Lower lobe of right lung (tissue), 2 donors: Measurements from ENCODE around the gene RAVER2. TPM values are rescaled to one million over a fixed set of nuclear protein-coding genes. Genes with fewer than 3 reads are reported as not detected.
A peak's percentile ranks its signal among the peaks of the same experiment; 100 is the strongest.

Experiments
- ATAC-seq, 2 donors: fragments of 200-7000 bp; cut with Tn5 transposase; one replicate each; pipeline ENCODE4 v1.9.1; 2020 to 2022; ENCODE audit warnings: mild to moderate bottlenecking in 2 of 2, moderate library complexity in 2 of 2
- DNase-seq: peaks from one replicate; pipeline ENCODE4 v3.0.0-alpha.2; 2020
- H3K27ac ChIP-seq: fragments of 200-600 bp; one replicate; pipeline ENCODE4 v1.8.0; 2022
- H3K27me3 ChIP-seq: fragments of 200-600 bp; one replicate; pipeline ENCODE4 v1.8.0; 2022; ENCODE audit warnings: low read depth
- H3K36me3 ChIP-seq: fragments of 200-600 bp; one replicate; pipeline ENCODE4 v1.8.0; 2022; ENCODE audit warnings: mild to moderate bottlenecking
- H3K4me1 ChIP-seq: fragments of 200-600 bp; one replicate; pipeline ENCODE4 v1.8.0; 2022
- H3K4me3 ChIP-seq: fragments of 200-600 bp; one replicate; pipeline ENCODE4 v1.8.0; 2022; ENCODE audit warnings: mild to moderate bottlenecking
- H3K9me3 ChIP-seq: fragments of 200-600 bp; one replicate; pipeline ENCODE4 v1.8.0; 2022
- intact Hi-C: fragments of 100-400 bp; cut with DNase I; formaldehyde crosslinking; loops from one replicate; pipeline ENCODE4 v1.11.0; 2022
- total RNA-seq: library from RNA; stranded (reverse); fragmentation: NEBNext Ultra II Directional; extraction: Animal tissue kit (Norgen Biotek cat#: 25700); gene quantifications from one replicate; pipeline ENCODE4 v1.2.1, GENCODE V29; 2021
- TF ChIP-seq, protein P1 (sequence below): fragments of 200-600 bp; IDR thresholded peaks from one replicate; pipeline ENCODE4 v1.8.0; 2022; ENCODE audit warnings: antibody characterized with exemption, mild to moderate bottlenecking
- donor health status: DM: no; HTN: yes; CAD: no; lungs with severe emphysema.

RAVER2 gene
- total RNA-seq, 1 donor from 2014 or later: 12.0 TPM

DNA sequence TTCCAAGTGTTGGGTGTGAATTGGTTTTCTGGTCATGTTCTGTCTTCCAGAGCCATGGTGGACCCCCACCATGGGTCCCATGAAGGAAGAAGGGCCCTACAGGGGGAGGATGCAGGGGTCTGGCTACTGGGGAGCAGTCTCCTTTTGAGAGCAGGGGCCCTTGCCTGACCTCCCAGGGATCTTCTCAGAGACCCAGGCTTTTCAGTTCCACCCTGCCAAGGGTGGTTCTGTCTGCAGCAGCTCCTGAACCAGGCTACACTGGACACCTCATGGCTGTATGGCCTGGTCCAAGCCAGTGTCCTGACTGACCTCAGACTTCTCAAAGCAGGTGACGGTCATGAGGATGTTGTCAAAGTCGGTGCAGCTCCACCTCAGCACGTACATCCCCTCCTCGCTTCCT is 112.5 kb downstream of the RAVER2 start:
- Histone ChIP-seq H3K4me1 (peaks cover 14% of the 10 kb centered on the region), H3K36me3 (peaks cover 93% of the 10 kb centered on the region), H3K27me3 (no peaks in the 10 kb centered on the region), H3K4me3 (no peak overlapping the region), H3K27ac (no peak overlapping the region), H3K9me3 (no peaks in the 10 kb centered on the region)
- TF ChIP-seq, protein P1, sequence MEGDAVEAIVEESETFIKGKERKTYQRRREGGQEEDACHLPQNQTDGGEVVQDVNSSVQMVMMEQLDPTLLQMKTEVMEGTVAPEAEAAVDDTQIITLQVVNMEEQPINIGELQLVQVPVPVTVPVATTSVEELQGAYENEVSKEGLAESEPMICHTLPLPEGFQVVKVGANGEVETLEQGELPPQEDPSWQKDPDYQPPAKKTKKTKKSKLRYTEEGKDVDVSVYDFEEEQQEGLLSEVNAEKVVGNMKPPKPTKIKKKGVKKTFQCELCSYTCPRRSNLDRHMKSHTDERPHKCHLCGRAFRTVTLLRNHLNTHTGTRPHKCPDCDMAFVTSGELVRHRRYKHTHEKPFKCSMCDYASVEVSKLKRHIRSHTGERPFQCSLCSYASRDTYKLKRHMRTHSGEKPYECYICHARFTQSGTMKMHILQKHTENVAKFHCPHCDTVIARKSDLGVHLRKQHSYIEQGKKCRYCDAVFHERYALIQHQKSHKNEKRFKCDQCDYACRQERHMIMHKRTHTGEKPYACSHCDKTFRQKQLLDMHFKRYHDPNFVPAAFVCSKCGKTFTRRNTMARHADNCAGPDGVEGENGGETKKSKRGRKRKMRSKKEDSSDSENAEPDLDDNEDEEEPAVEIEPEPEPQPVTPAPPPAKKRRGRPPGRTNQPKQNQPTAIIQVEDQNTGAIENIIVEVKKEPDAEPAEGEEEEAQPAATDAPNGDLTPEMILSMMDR: no peak
- DNase-seq (no peak), ATAC-seq (no peak)
- intact Hi-C loops: no loop called here

DNA sequence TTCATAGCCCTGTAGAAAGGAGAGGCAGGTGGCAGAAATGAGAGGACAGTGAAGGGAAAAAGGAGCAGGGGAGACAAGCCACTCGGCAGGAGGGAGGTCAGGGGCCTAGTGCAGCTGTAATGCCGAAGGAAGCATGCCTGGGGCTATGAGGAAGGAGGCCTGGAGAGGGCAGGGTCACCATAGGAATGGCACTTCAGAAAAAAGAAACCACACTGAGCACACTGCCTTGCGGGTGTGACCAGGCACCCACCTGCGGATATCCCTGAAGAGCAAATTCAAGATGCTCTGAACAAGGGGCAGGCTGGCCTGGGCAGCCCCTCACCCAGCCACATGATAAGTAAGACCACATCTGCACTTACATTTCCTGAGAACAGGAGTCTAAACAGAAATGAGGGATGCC is 116.7 kb downstream of the RAVER2 start:
- H3K27me3 ChIP-seq: no peaks in the 10 kb centered on the region
- TF ChIP-seq, protein P1: peak; percentile 34
- intact Hi-C loops: no loop called here
- H3K36me3 ChIP-seq: peaks cover 78% of the 10 kb centered on the region
- DNase-seq (no peak), ATAC-seq (peak; percentile 66 to 83)
- no peak overlapping the region for H3K27ac ChIP-seq
- H3K4me3 ChIP-seq: no peak overlapping the region
- peaks cover 38% of the 10 kb centered on the region for H3K4me1 ChIP-seq
- H3K9me3 ChIP-seq: no peaks in the 10 kb centered on the region

DNA sequence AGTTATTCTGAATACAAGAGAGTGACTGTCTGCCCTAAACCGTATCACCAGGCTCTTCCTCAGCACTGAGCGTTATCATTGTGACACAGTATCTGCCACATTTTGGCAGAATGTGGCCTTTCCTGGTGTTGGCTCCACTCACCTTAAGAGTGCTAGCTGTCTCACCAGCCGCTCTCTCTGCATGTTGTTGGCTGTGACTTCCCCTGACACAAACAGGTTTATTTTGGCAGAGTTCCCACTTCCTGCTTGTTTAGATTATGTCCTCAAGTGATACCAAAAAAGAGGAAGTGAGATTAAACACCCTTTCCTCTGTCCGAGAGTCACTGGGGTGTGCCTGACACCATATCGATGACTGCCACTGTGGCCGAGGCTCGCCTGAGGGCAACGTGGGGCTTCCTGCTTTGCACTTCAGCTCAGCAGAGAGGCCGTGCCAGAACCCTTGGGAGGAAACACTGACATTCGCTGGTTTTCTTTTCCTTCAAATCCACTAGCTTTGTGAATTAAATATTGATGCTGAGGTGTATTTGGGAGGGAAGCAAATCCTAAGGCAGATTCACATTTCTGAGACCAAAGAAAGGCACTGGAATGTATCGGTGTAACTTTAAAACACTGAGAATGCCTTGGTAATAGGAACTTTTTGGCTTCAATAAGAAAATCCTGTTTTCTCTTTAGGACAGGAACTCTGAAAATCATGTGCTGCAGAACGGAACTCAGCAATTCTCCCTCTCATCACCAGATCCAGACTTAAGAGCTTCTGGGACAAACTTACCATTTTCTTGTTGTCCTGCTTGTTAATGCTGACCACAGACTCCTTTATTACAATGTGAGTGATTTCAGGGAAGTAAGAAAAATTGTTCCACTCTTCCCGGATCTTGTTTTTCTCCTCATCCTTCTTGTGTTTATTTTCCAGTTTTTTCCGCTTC is 119.4 kb downstream of the RAVER2 start:
- peak; percentile 81 for DNase-seq

DNA sequence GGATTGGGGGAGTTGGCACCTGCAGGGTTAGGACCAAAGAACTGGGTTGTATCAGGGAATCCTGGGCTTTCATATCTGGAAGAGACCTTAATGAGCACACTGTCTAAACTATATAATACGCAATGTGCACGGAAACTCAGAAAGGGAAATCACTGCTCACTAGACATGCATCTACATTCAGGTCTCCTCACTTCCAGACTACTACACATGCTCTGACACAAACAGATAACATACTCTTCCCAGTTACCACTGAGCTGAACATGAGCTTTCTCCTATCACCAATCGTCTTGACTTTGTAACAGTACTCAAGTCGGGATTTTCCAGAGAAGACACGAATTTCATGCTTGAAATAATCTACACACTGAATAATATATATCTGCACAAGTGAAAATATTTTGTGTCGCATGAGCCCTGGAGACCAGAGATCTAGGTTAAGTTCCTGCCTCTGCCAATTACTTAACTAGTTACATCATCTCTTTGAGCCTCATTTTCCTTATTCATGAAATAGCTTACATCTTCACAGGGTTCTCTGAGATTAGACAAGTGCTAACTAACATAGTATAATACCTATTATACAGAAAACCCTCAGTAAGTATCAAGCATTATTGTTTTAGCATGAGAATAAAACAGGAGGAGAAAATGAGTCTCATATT is 120.4 kb downstream of the RAVER2 start:
- H3K36me3 ChIP-seq: peaks cover 78% of the 10 kb centered on the region

More for the DNA sequence above, 119.4 kb downstream of the RAVER2 start:
- intact Hi-C loops: no loop called here
- Histone ChIP-seq H3K36me3 (peaks cover 78% of the 10 kb centered on the region), H3K27me3 (no peaks in the 10 kb centered on the region), H3K4me3 (peak overlapping the region; percentile 1), H3K4me1 (peaks cover 34% of the 10 kb centered on the region), H3K9me3 (no peaks in the 10 kb centered on the region), H3K27ac (peak overlapping the region; percentile 51)
- TF ChIP-seq, protein P1: no peak
- peak; percentile 89 to 92 for ATAC-seq

DNA sequence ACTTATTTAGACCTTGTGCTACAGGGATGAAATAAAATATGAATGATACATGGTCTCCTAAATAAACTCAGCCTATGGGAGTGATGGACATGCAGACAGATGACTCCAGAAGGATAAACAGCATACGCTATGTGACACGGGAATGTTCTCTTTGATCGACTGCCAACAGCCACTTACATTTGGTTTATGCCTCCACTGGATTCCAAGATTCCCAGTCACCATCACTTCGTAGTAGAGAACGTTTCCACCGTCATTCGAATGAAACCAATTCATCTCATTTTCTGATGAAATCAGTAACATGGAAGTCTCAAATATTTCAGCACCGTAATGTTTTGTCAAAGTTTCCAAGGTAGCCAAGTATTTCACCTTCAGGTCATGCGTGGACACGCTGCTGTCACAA is 121.8 kb downstream of the RAVER2 start:
- peaks cover 83% of the 10 kb centered on the region for H3K36me3 ChIP-seq
- DNase-seq: no peak
- intact Hi-C loops: no loop called here

More for the DNA sequence above, 120.4 kb downstream of the RAVER2 start:
- Histone ChIP-seq H3K27me3 (no peaks in the 10 kb centered on the region), H3K27ac (peak overlapping the region; percentile 51), H3K4me1 (peaks cover 34% of the 10 kb centered on the region), H3K9me3 (no peaks in the 10 kb centered on the region), H3K4me3 (no peak overlapping the region)
- DNase-seq (no peak), ATAC-seq (no peak)
- TF ChIP-seq, protein P1: no peak
- intact Hi-C loops: no loop called here

More for the DNA sequence above, 121.8 kb downstream of the RAVER2 start:
- Histone ChIP-seq H3K27me3 (no peaks in the 10 kb centered on the region), H3K9me3 (no peaks in the 10 kb centered on the region), H3K4me3 (no peak overlapping the region), H3K4me1 (peaks cover 32% of the 10 kb centered on the region), H3K27ac (no peak overlapping the region)
- no peak for ATAC-seq
- TF ChIP-seq, protein P1: no peak
